Activated CD4-positive, alpha-beta T cell treated with anti-CD3 and anti-CD28 coated beads for 24 hours (primary cell): Measurements from ENCODE around the gene DYNLT2.
"Not testable (repeated sequence)": the region's sequence is repeated elsewhere in the genome, so short reads cannot be mapped to it uniquely, and the experiment has no call there.

Experiments
- DNase-seq, 2 donors: peaks; one replicate each; pipeline ENCODE4 v3.0.0-alpha.2; 2020; ENCODE audit warnings: low read depth in 2 of 2

DYNLT2 gene

GRCh38 chr6:169783971-169784820, 32.8 kb upstream of the DYNLT2 start:
- no peak for DNase-seq

GRCh38 chr6:169783401-169783800, 32.0 kb upstream of the DYNLT2 start:
- no peak for DNase-seq

- DNase-seq = no peak
These were observed 31.6 kb upstream of the DYNLT2 start for GRCh38 chr6:169782966-169783365.

- no peak for DNase-seq
These were observed 29.3 kb upstream of the DYNLT2 start for GRCh38 chr6:169780571-169781091.

GRCh38 chr6:169779896-169780295, 28.5 kb upstream of the DYNLT2 start:
- DNase-seq = no peak

- DNase-seq = no peak
These were observed 27.9 kb upstream of the DYNLT2 start for GRCh38 chr6:169779092-169779815.

- no peak for DNase-seq
These were observed 27.3 kb upstream of the DYNLT2 start for GRCh38 chr6:169778646-169779045.

- no peak for DNase-seq
These were observed 26.5 kb upstream of the DYNLT2 start for GRCh38 chr6:169777896-169778295.

- no peak for DNase-seq
These were observed 25.0 kb upstream of the DYNLT2 start for GRCh38 chr6:169776379-169776778.

GRCh38 chr6:169775321-169775720, 23.9 kb upstream of the DYNLT2 start:
- no peak for DNase-seq

GRCh38 chr6:169774347-169774746, 23.0 kb upstream of the DYNLT2 start:
- no peak for DNase-seq

GRCh38 chr6:169766921-169767736, 15.8 kb upstream of the DYNLT2 start:
- no peak for DNase-seq

- DNase-seq = no peak
These were observed 14.9 kb upstream of the DYNLT2 start for GRCh38 chr6:169766232-169766631.

- not testable (repeated sequence) for DNase-seq
These were observed 14.4 kb upstream of the DYNLT2 start for GRCh38 chr6:169765789-169766188.

- no peak for DNase-seq
These were observed 12.5 kb upstream of the DYNLT2 start for GRCh38 chr6:169763881-169764280.

- DNase-seq = no peak
These were observed 11.9 kb upstream of the DYNLT2 start for GRCh38 chr6:169763308-169763707.

- no peak for DNase-seq
These were observed 3.8 kb upstream of the DYNLT2 start for GRCh38 chr6:169755162-169755561.

- no peak for DNase-seq
These were observed 777 bp upstream of the DYNLT2 start for GRCh38 chr6:169752074-169752623.

GRCh38 chr6:169746556-169746955, 4.8 kb downstream of the DYNLT2 start:
- DNase-seq = no peak

- DNase-seq = no peak
These were observed 6.0 kb downstream of the DYNLT2 start for GRCh38 chr6:169745405-169745804.

- DNase-seq = no peak
These were observed 10.0 kb downstream of the DYNLT2 start for GRCh38 chr6:169741344-169741743.
